Suprapubic skin (tissue), 3 donors: ENCODE results near the gene KPNA6.

Experiments
- POLR2A ChIP-seq, 2 donors: fragments of 450-650 bp; IDR thresholded peaks; one replicate each; pipeline ENCODE4 v1.6.1; 2017; ENCODE audit warnings: antibody characterized with exemption in 2 of 2, mild to moderate bottlenecking in 2 of 2, moderate library complexity in 2 of 2
- TF ChIP-seq, protein P1 (sequence below), 2 donors: fragments of 200-600 bp in 1 of 2; fragments of 450-650 bp in 1 of 2; sonication (generic) in 1 of 2; IDR thresholded peaks; one replicate each; pipeline ENCODE4 v1.5.1; 2016 to 2019; ENCODE audit warnings: antibody characterized with exemption in 2 of 2, mild to moderate bottlenecking in 1 of 2, moderate library complexity in 1 of 2

DNA sequence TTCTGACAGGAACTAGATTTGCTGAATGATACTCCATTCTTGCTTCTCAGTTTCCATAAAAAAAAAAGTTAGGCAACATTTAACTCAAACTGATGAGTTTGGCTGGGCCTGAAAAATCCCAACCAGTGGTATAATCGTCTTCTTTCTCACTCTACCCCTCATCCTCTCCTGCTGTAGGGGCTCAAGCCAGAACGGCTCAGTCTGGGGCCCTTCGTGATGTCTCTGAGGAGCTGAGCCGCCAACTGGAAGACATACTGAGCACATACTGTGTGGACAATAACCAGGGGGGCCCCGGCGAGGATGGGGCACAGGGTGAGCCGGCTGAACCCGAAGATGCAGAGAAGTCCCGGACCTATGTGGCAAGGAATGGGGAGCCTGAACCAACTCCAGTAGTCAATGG is 73.2 kb downstream of the KPNA6 start:
- TF ChIP-seq, protein P1, sequence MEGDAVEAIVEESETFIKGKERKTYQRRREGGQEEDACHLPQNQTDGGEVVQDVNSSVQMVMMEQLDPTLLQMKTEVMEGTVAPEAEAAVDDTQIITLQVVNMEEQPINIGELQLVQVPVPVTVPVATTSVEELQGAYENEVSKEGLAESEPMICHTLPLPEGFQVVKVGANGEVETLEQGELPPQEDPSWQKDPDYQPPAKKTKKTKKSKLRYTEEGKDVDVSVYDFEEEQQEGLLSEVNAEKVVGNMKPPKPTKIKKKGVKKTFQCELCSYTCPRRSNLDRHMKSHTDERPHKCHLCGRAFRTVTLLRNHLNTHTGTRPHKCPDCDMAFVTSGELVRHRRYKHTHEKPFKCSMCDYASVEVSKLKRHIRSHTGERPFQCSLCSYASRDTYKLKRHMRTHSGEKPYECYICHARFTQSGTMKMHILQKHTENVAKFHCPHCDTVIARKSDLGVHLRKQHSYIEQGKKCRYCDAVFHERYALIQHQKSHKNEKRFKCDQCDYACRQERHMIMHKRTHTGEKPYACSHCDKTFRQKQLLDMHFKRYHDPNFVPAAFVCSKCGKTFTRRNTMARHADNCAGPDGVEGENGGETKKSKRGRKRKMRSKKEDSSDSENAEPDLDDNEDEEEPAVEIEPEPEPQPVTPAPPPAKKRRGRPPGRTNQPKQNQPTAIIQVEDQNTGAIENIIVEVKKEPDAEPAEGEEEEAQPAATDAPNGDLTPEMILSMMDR (IDR thresholded peaks at IDR 0.05): no peak
- TF ChIP-seq POLR2A (IDR thresholded peaks at IDR 0.05): no peak
